HepG2 (cell line): ENCODE results near the gene ARHGAP32. TPM values are rescaled to one million over a fixed set of nuclear protein-coding genes. Genes with fewer than 3 reads are reported as not detected.

ENCODE experiments used
- BORCS8-MEF2B ChIP-seq: sonication (generic); formaldehyde crosslinking; IDR thresholded peaks from 2 replicates; pipeline ENCODE4 v1.8.0; 2022; ENCODE audit warnings: mild to moderate bottlenecking, missing genetic modification reagents
- ZFP36L2 ChIP-seq: sonication (generic); formaldehyde crosslinking; IDR thresholded peaks from 2 replicates; pipeline ENCODE4 v1.4.0; 2020; ENCODE audit warnings: missing genetic modification reagents
- polyA plus RNA-seq, 8 experiments: library from polyadenylated mRNA; depleted of rRNA in 3 of 8; stranded (reverse) in 7 of 8; unstranded in 1 of 8; fragments of >200 nt; fragmentation: Illumina TruSeq in 4 of 8; extraction: Trizol in 4 of 8; gene quantifications; 2 replicates each; pipeline versions ENCODE4 v1.2.1 to v1.2.3, GENCODE V29; 2011 to 2016; ENCODE audit warnings: low read depth in 4 of 8, missing spikeins in 1 of 8, mixed read lengths in 1 of 8; ENCODE audit not compliant: insufficient read depth in 1 of 8
- small RNA-seq, 3 experiments: library from RNA; depleted of rRNA; stranded (forward); fragments of <200 nt; gene quantifications; one replicate each; pipeline ENCODE3, GENCODE V24; 2012; ENCODE audit warnings: low read depth in 2 of 3, low replicate concordance in 1 of 3; ENCODE audit not compliant: insufficient read length in 3 of 3, insufficient read depth in 2 of 3
- total RNA-seq, 5 experiments: library from RNA; depleted of rRNA; stranded (reverse); fragments of >200 nt; fragmentation: Illumina TruSeq; extraction: Trizol; gene quantifications; 2 replicates each; pipeline ENCODE4 v1.2.3, GENCODE V29; 2016; ENCODE audit warnings: low read depth in 1 of 5
- TF ChIP-seq, protein P1 (sequence below): sonication (generic); formaldehyde crosslinking; conservative IDR thresholded peaks from 2 replicates; pipeline ENCODE4 v1.8.1; 2023; ENCODE audit warnings: missing genetic modification reagents
- TF ChIP-seq, protein P2 (sequence below): sonication (generic); formaldehyde crosslinking; IDR thresholded peaks from 2 replicates; pipeline ENCODE4 v1.4.0; 2020; ENCODE audit warnings: missing genetic modification reagents
- TF ChIP-seq, protein P3 (sequence below): sonication (generic); formaldehyde crosslinking; IDR thresholded peaks from 2 replicates; pipeline ENCODE4 v1.8.1; 2023; ENCODE audit warnings: mild to moderate bottlenecking, missing genetic modification reagents

Gene ARHGAP32
- total and polyA plus RNA-seq, 2 of the 13 experiments (the other 11 are each of a cell fraction or from before 2014, with no cell fraction given) = 6.3 to 8.2 TPM

DNA sequence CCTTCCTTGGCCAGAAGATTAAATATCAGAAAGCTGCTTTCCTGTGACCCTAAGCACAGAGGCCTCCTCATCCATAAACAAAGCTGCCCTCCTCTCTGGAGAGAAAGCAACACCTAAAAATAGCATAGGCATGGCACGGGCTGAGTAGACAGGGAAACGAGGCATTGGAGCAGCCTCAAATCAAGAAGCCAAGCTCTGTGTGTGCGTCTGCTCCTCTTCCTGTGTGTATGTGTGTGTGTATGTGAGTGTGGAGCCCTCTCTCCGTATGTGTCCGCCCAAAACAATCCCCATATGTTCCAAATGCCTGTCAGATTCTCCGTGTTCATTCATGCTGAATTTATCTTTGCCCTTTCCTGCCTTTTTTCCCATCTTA lies 277.0 kb downstream of the ARHGAP32 start (continued):
- TF ChIP-seq, protein P1, sequence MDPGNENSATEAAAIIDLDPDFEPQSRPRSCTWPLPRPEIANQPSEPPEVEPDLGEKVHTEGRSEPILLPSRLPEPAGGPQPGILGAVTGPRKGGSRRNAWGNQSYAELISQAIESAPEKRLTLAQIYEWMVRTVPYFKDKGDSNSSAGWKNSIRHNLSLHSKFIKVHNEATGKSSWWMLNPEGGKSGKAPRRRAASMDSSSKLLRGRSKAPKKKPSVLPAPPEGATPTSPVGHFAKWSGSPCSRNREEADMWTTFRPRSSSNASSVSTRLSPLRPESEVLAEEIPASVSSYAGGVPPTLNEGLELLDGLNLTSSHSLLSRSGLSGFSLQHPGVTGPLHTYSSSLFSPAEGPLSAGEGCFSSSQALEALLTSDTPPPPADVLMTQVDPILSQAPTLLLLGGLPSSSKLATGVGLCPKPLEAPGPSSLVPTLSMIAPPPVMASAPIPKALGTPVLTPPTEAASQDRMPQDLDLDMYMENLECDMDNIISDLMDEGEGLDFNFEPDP (CRISPR knock-in tag) = no peak
- TF ChIP-seq, protein P2, sequence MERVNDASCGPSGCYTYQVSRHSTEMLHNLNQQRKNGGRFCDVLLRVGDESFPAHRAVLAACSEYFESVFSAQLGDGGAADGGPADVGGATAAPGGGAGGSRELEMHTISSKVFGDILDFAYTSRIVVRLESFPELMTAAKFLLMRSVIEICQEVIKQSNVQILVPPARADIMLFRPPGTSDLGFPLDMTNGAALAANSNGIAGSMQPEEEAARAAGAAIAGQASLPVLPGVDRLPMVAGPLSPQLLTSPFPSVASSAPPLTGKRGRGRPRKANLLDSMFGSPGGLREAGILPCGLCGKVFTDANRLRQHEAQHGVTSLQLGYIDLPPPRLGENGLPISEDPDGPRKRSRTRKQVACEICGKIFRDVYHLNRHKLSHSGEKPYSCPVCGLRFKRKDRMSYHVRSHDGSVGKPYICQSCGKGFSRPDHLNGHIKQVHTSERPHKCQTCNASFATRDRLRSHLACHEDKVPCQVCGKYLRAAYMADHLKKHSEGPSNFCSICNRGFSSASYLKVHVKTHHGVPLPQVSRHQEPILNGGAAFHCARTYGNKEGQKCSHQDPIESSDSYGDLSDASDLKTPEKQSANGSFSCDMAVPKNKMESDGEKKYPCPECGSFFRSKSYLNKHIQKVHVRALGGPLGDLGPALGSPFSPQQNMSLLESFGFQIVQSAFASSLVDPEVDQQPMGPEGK (CRISPR knock-in tag) = no peak
- TF ChIP-seq BORCS8-MEF2B (CRISPR knock-in tag) (no peak), ZFP36L2 (CRISPR knock-in tag) (no peak)
- TF ChIP-seq, protein P3, sequence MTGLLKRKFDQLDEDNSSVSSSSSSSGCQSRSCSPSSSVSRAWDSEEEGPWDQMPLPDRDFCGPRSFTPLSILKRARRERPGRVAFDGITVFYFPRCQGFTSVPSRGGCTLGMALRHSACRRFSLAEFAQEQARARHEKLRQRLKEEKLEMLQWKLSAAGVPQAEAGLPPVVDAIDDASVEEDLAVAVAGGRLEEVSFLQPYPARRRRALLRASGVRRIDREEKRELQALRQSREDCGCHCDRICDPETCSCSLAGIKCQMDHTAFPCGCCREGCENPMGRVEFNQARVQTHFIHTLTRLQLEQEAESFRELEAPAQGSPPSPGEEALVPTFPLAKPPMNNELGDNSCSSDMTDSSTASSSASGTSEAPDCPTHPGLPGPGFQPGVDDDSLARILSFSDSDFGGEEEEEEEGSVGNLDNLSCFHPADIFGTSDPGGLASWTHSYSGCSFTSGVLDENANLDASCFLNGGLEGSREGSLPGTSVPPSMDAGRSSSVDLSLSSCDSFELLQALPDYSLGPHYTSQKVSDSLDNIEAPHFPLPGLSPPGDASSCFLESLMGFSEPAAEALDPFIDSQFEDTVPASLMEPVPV (CRISPR knock-in tag) = no peak
- TF ChIP-seq, all 625 proteins: peak for 0

Small RNAs within 50 kb of the gene (small RNA-seq; reads per million reads assigned to genes)
- gene RF00019 = 0 reads per million in 3 experiments
- gene RNU6-874P = 0 to 0.97 (median 0) reads per million in 3 experiments
- 0 reads per million in 3 experiments for gene RNU6-876P

Other genes starting within 250 kb of the ARHGAP32 start
- gene TP53AIP1, start 249.5 kb downstream of the ARHGAP32 start, total RNA-seq (2016; rRNA removed; fragmentation: Illumina TruSeq; extraction: Trizol) = 0.11 TPM in 1 of 2 replicates, not detected in the other
- gene TP53AIP1, start 249.5 kb downstream of the ARHGAP32 start, polyA plus RNA-seq (2011; rRNA removed) = 0.03 TPM in 1 of 2 replicates, not detected in the other
- not detected in 2 replicates for gene BARX2, start 183.5 kb upstream of the ARHGAP32 start, total RNA-seq (2016; rRNA removed; fragmentation: Illumina TruSeq; extraction: Trizol)
- gene BARX2, start 183.5 kb upstream of the ARHGAP32 start, polyA plus RNA-seq (2011; rRNA removed) = not detected in 2 replicates